HFF-Myc (cell line): ENCODE results near the gene PACRG.

Source experiments
- DNase-seq: peaks from one replicate; pipeline ENCODE4 v3.0.0-alpha.2; 2011; ENCODE audit warnings: low read depth; ENCODE audit errors: extremely low read depth
- H3K4me3 ChIP-seq: replicated peaks from 2 replicates; pipeline ENCODE4 v1.5.1; 2011; ENCODE audit warnings: low read depth, mild to moderate bottlenecking, control low read depth, low read length
- TF ChIP-seq, protein P1 (sequence below): IDR thresholded peaks from 2 replicates; pipeline ENCODE4 v1.5.1; 2012; ENCODE audit warnings: mild to moderate bottlenecking, low read depth, low read length, control low read depth; ENCODE audit errors: missing control alignments

Gene PACRG

DNA sequence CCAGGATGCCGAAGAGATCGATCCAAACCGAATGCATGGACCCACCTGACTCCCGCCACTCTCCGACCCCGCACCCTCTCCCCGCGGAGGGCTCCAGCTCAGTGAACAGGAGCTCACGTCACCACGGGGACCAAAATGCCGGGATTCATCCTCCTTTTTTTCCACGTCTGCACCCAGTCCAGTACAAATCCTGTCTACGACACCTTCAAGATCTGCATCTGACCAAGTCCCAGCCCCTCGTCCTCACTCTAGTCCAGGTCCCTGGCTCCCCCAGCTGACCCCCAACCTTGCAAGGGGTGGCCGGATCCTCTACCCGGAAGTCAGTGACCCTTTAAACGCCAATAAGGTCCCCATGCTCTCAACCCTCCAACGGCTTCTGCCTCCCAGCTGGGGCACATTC is 593.9 kb downstream of the PACRG start:
- TF ChIP-seq, protein P1, sequence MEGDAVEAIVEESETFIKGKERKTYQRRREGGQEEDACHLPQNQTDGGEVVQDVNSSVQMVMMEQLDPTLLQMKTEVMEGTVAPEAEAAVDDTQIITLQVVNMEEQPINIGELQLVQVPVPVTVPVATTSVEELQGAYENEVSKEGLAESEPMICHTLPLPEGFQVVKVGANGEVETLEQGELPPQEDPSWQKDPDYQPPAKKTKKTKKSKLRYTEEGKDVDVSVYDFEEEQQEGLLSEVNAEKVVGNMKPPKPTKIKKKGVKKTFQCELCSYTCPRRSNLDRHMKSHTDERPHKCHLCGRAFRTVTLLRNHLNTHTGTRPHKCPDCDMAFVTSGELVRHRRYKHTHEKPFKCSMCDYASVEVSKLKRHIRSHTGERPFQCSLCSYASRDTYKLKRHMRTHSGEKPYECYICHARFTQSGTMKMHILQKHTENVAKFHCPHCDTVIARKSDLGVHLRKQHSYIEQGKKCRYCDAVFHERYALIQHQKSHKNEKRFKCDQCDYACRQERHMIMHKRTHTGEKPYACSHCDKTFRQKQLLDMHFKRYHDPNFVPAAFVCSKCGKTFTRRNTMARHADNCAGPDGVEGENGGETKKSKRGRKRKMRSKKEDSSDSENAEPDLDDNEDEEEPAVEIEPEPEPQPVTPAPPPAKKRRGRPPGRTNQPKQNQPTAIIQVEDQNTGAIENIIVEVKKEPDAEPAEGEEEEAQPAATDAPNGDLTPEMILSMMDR, result no peak
- no peak overlapping the region for H3K4me3 ChIP-seq
- no peak for DNase-seq

DNA sequence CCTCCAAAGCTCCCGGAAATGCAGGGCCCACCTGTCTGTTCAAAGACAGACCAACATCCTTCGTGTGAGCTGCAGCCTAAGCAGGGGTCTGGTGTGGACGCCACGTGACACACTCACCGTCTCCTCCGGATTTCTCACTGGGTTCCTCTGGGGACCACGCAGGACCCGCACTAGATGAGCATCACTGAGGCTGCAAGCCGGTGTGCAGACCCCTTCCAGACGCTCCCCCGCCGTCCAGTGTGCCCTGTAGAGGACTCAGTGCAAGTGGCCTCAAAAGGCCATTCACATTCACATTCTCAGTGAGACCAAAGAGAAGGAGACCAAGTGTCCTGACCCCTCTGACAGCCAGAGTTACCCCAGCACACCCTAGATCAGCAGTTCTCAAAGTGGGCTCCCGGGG is 595.5 kb downstream of the PACRG start:
- TF ChIP-seq, protein P1, result no peak
- no peak for DNase-seq
- H3K4me3 ChIP-seq, result no peak overlapping the region

DNA sequence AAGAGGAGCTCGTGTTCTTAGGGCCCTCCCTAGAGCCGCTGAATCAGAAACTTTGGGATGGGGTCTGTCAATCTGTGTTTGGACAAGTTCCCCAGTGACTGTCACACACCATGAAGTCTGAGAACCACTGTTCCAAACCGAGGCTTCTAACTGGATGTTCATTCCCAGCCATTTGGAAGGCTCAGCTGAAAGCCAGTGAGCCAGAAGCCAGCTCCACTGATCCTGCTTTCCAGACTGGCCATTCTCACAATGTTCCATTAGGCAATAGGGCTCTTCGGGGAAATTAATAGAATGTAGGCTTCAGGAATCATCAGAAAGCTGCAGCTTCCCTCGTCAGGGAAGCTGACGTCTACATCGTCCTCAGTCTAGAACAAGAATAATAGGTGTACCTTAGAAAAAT is 595.9 kb downstream of the PACRG start:
- DNase-seq, result no peak

DNA sequence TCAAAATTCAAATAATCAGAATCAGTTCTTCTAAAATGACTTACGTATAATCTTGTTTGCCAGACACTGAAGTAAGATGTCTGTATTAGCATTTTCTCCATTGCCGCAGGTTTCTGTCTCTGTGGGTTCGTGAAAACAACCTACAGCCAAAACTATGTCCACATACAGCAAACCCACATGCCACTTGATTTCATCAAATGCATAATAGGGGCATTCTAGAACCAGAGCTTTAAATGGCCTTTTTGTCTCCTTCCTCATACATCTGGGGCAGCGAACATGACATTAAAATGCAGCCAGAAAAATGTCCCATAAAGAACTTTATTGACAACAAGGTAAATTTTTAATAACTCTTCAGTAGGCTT is 596.5 kb downstream of the PACRG start:
- TF ChIP-seq, protein P1, result no peak
- DNase-seq, result no peak

More for the DNA sequence above, 595.9 kb downstream of the PACRG start:
- TF ChIP-seq, protein P1, result no peak
- no peak overlapping the region for H3K4me3 ChIP-seq

DNA sequence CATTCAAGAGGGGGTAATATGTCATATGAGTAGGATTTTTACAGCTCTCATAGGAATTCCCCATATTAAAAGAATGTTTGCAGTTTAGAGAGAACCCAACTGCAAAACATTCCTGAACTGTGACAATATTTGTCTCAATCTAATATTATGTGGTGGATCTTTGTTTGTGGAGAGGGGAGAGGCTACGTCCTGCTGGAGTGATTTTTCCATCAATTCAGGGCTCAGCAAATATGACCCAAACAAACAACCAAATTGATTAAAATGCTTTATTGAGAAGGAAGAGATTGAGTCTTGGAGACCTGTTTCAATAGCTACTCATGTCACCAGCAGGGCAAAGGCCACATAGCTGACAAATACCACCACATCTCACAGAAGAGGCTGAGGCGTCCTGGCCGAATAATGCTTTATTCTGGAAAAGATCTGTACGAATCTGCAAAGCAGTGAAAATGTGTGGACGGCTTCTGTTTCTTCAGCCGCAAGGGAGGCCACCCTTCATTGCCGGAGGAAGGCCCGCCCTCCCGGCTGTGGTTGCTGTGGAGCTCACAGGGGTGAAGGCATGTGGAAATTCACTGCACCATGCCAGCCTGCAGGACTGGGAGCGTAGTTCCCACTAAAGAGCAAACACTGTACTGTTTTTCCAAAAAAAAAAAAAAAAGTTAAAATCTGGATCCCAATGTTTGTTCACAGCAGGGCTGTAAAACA is 597.1 kb downstream of the PACRG start:
- H3K4me3 ChIP-seq, result no peak overlapping the region
- DNase-seq, result no peak
- TF ChIP-seq, protein P1, result no peak

More for the DNA sequence above, 596.5 kb downstream of the PACRG start:
- H3K4me3 ChIP-seq, result no peak overlapping the region

DNA sequence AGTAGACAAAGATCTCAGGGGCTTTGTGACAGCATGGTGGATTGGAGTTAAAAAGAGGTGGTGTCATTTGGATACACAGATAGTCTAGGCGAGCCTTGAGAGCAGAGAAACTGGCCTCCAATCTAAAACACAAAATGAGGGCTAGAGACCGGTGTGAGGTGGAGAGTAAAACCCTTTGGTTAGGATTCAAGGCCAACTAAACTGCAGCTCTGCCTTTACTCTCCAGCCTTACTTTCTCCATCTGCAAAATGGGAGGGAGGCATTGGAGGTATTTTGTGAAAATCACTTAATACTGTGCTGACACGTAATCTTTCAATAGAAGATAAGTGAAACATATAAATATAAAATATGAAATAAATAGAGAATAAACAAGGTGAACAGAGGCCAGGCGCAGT is 597.6 kb downstream of the PACRG start:
- H3K4me3 ChIP-seq, result no peak overlapping the region
- DNase-seq, result no peak
- TF ChIP-seq, protein P1, result no peak
